Adrenal gland (tissue), 12 donors: ENCODE results near the gene DNPEP. TPM values are rescaled to one million over a fixed set of nuclear protein-coding genes. Genes with fewer than 3 reads are reported as not detected.

Experiments
- DNase-seq, 7 donors: peaks; one replicate each; pipeline ENCODE4 v3.0.0-alpha.2; 2019 to 2020
- H3K27ac ChIP-seq, 5 donors: fragments of 200-600 bp; sonication (generic) in 4 of 5; 1 replicate in 3 of 5; 2 replicates in 2 of 5; pipeline versions ENCODE4 v1.5.1 to v1.8.0; 2016 to 2020; ENCODE audit warnings: mild to moderate bottlenecking in 1 of 5
- H3K27me3 ChIP-seq: fragments of 200-600 bp; 2 replicates; pipeline ENCODE4 v1.8.0; 2021
- H3K36me3 ChIP-seq, 2 donors: fragments of 200-600 bp; replicated peaks in 1 of 2; 1 replicate in 1 of 2; 2 replicates in 1 of 2; pipeline versions ENCODE4 v1.5.1 to v1.8.0; 2018 to 2022
- H3K4me1 ChIP-seq, 2 donors: fragments of 200-600 bp; replicated peaks in 1 of 2; 1 replicate in 1 of 2; 2 replicates in 1 of 2; pipeline versions ENCODE4 v1.5.1 to v1.8.0; 2018 to 2021
- H3K4me3 ChIP-seq, 4 donors: fragments of 200-600 bp; sonication (generic) in 3 of 4; one replicate each; pipeline ENCODE4 v1.5.1; 2016 to 2018
- H3K9me3 ChIP-seq, 3 donors: fragments of 200-600 bp; sonication (generic) in 1 of 3; replicated peaks in 1 of 3; 1 replicate in 2 of 3; 2 replicates in 1 of 3; pipeline versions ENCODE4 v1.5.1 to v1.8.0; 2016 to 2021
- POLR2A ChIP-seq, 2 donors: fragments of 450-650 bp; IDR thresholded peaks; one replicate each; pipeline ENCODE4 v1.6.1; 2017; ENCODE audit warnings: antibody characterized with exemption in 2 of 2, mild to moderate bottlenecking in 2 of 2, moderate library complexity in 1 of 2
- WGBS, 4 donors: extraction: QIAGEN DNeasy Blood & Tissue Kit in 2 of 4; methylation state at CpG; one replicate each; pipeline versions ENCODE4 v1.1.5 to v1.1.7; 2013 to 2017; 5-methylcytosine and 5-hydroxymethylcytosine counted together
- intact Hi-C, 2 donors: fragments of 100-400 bp; cut with DNase I; formaldehyde crosslinking; loops; one replicate each; pipeline versions ENCODE4 v1.14.1 to v1.15.0; 2022 to 2023
- polyA plus RNA-seq, 3 donors: library from polyadenylated mRNA; stranded (reverse); fragments of 200-250 nt in 2 of 3; fragments of 350-450 nt in 1 of 3; fragmentation: Illumina TruSeq in 1 of 3; extraction: RNeasy Lipid Tissue Mini Kit (QIAGEN cat#74804) in 1 of 3; gene quantifications; one replicate each; pipeline ENCODE4 v1.2.3, GENCODE V29; 2013 to 2014
- total RNA-seq, 9 donors: library from RNA; depleted of rRNA in 4 of 9; stranded (reverse); fragments of >200 nt in 4 of 9; fragments of 120-200 nt in 1 of 9; fragmentation: NEBNext Ultra II Directional in 1 of 9; extraction: Animal tissue kit (Norgen Biotek cat#: 25700) in 1 of 9; gene quantifications; one replicate each; pipeline versions ENCODE4 v1.1.0 to v1.2.4, GENCODE V29; 2013 to 2023
- TF ChIP-seq, protein P1 (sequence below), 6 experiments: fragments of 450-650 bp in 4 of 6; fragments of 200-600 bp in 2 of 6; sonication (generic) in 1 of 6; IDR thresholded peaks; 1 replicate in 5 of 6; 2 replicates in 1 of 6; pipeline versions ENCODE4 v1.5.1 to v1.8.0; 2016 to 2021; ENCODE audit warnings: antibody characterized with exemption in 6 of 6, mild to moderate bottlenecking in 2 of 6, moderate library complexity in 1 of 6
- donor health status: healthy with polysubstance abuse.
- donor health status: Bipolar disorder and iron deficiency.
- donor health status: DM: yes; HTN: yes; CAD: no.
- donor health status: DM: no; HTN: no; CAD: no.
- donor health status: DM: no; HTN: no; CAD: no.
- donor health status: DM: yes; HTN: yes; CAD: no.

DNPEP gene
- total and polyA plus RNA-seq, 12 donors: 30.0 to 107 (median 53.5) TPM

DNA sequence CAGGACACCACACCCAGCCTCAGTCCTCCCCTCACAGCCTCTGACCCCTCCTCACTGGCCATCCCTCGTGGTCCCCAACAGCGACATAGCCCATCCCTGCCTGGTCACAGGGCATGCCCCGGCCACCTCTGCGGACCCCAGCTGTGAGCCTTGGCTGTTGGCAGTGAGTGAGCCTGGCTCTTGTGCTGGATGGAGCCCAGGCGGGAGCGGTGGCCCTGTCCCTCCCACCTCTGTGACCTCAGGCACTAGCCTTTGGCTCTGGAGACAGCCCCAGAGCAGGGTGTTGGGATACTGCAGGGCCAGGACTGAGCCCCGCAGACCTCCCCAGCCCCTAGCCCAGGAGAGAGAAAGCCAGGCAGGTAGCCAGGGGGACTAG is 38.3 kb upstream of the DNPEP start:
- no peaks in the 10 kb centered on the region for H3K27me3 ChIP-seq
- H3K36me3 ChIP-seq: no peaks in the 10 kb centered on the region
- H3K4me1 ChIP-seq: no peaks in the 10 kb centered on the region
- DNase-seq: no peak
- TF ChIP-seq POLR2A (IDR thresholded peaks at IDR 0.05): no peak
- TF ChIP-seq, protein P1, sequence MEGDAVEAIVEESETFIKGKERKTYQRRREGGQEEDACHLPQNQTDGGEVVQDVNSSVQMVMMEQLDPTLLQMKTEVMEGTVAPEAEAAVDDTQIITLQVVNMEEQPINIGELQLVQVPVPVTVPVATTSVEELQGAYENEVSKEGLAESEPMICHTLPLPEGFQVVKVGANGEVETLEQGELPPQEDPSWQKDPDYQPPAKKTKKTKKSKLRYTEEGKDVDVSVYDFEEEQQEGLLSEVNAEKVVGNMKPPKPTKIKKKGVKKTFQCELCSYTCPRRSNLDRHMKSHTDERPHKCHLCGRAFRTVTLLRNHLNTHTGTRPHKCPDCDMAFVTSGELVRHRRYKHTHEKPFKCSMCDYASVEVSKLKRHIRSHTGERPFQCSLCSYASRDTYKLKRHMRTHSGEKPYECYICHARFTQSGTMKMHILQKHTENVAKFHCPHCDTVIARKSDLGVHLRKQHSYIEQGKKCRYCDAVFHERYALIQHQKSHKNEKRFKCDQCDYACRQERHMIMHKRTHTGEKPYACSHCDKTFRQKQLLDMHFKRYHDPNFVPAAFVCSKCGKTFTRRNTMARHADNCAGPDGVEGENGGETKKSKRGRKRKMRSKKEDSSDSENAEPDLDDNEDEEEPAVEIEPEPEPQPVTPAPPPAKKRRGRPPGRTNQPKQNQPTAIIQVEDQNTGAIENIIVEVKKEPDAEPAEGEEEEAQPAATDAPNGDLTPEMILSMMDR (IDR thresholded peaks at IDR 0.05): no peak
- intact Hi-C loops: no loop called here
- H3K9me3 ChIP-seq: no peaks in the 10 kb centered on the region
- H3K27ac ChIP-seq: no peak overlapping the region
- WGBS, 4 donors: 78 to 86% (median 80%) methylated on average over 4 to 7 of the region's 7 CpGs; no CpG with 5 or more reads in 1 of the 4 donors
- H3K4me3 ChIP-seq: no peak overlapping the region

DNA sequence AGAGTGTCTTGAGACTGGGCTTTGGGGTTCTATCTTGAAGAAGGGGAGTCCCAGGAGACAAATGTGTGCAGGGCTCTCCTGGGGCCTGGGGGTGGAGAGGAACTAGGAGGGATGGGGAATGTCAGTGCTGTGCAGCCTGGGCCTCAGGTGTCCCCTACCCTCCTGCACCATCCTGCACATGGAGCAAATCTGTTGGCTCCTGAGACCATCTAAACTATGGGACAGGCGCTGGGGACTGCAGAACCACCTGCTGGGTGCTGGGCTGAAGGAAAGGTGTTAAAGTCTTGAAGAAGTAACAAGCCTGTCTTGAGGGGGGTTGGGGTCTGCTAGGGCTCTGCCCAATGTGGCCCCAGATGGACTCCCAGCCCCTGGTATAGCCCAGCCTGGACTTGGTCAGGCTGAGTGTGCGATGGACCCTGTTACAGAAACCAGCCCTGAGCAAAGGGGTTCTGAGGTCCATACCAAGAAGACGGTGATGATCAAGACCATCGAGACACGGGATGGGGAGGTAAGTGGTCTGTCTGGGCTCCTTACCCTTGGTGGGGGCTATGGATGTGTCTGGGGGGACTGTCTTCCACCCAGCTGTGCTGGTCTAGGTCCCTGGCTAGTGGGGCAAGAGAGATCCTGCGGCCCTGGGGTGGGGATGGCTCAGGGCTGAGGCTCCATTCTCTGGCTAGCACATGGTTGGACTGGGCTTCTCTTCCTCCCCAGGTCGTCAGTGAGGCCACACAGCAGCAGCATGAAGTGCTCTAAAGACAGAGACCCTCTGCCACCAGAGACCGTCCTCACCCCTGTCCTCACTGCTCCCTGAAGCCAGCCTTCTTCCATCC is 37.7 kb upstream of the DNPEP start:
- 72 to 91% (median 85%) methylated on average over 5 to 8 of the region's 8 CpGs for WGBS, 4 donors
- no peak overlapping the region for H3K4me3 ChIP-seq
- no peak overlapping the region for H3K27ac ChIP-seq
- no peaks in the 10 kb centered on the region for H3K27me3 ChIP-seq
- no peaks in the 10 kb centered on the region for H3K4me1 ChIP-seq
- TF ChIP-seq, protein P1 (IDR thresholded peaks at IDR 0.05): no peak
- TF ChIP-seq POLR2A (IDR thresholded peaks at IDR 0.05): no peak
- no peak for DNase-seq
- no peaks in the 10 kb centered on the region for H3K36me3 ChIP-seq
- no peaks in the 10 kb centered on the region for H3K9me3 ChIP-seq
- intact Hi-C loops: no loop called here

DNA sequence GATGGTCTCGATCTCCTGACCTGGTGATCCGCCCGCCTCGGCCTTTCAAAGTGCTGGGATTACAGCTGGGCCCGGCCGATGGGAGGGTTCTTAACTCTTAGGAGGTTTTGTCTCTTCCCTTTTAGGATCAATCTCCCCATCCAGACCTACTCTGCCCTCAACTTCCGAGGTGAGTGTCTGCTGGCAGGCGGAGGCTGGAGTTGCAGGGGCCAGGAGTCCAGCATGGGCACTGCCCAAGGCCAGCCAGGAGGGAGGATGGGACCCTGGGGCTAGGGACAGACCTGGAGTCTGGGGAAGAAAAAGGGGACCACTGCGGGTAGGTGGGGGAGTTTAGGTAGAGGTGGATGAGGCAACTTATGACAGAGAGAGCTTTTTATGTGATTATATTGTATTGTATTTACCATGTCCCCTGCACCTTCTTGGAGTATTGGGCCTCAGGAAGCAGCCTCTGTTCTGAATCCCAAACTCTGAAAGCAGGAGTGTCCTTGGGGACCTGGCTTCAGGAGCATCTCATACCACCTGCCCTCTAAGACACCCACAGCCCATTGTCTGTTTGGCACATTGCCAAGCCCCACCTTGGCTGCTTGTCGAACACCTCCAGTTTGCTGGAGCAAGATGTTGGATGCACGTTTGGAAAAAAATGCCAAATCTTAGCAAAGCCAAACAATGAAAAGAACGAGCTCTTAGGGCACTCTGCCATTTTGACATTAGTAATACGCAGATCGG is 36.1 kb upstream of the DNPEP start:
- Histone ChIP-seq H3K4me1 (no peaks in the 10 kb centered on the region), H3K4me3 (no peak overlapping the region), H3K27ac (no peak overlapping the region), H3K36me3 (no peaks in the 10 kb centered on the region), H3K27me3 (peaks cover 7% of the 10 kb centered on the region), H3K9me3 (no peaks in the 10 kb centered on the region)
- WGBS, 4 donors: 69 to 86% (median 82%) methylated on average over 12 to 14 of the region's 14 CpGs
- no peak for DNase-seq
- intact Hi-C loops: no loop called here
- TF ChIP-seq, protein P1 (IDR thresholded peaks at IDR 0.05): no peak
- TF ChIP-seq POLR2A (IDR thresholded peaks at IDR 0.05): no peak

DNA sequence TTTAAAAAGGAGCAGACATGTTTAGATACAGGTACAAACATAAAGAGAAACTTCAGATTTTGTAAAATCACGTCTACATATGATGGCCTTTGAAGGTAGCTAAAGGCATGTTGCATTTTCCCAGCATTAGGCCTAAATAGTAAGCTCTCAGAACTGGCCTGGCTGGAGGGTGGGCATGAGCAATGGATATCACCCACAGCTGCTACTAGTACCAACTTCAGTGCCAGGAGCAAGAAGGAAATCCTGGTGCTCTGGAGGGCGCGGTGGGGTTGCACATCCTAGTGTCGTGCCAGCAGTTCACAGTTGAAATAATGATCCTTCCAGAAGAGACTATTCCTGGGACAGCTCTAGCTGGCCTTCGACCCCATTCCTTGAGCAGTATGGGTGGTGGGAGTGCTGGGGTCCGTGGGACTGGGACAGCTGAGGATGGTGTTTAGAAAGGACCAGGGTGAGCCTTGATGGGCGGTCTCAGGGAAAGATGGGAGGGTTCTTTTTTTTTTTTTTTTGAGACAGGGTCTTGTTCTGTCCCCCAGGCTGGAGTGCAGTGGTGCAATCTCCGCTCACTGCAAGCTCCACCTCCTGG is 35.3 kb upstream of the DNPEP start:
- no peak overlapping the region for H3K27ac ChIP-seq
- H3K36me3 ChIP-seq: no peaks in the 10 kb centered on the region
- H3K27me3 ChIP-seq: peaks cover 15% of the 10 kb centered on the region
- WGBS, 4 donors: 83 to 91% (median 86%) methylated on average over 6 to 8 of the region's 8 CpGs
- intact Hi-C loops: no loop called here
- DNase-seq: no peak
- H3K9me3 ChIP-seq: no peaks in the 10 kb centered on the region
- no peak overlapping the region for H3K4me3 ChIP-seq
- TF ChIP-seq, protein P1 (IDR thresholded peaks at IDR 0.05): no peak
- TF ChIP-seq POLR2A (IDR thresholded peaks at IDR 0.05): no peak
- no peaks in the 10 kb centered on the region for H3K4me1 ChIP-seq
